Gastrocnemius medialis (tissue), 4 donors: ENCODE measurements around the gene DOCK4.

Source experiments
- CTCF ChIP-seq, 5 experiments: fragments of 450-650 bp in 3 of 5; fragments of 200-600 bp in 2 of 5; sonication (generic) in 2 of 5; IDR thresholded peaks in 4 of 5; conservative IDR thresholded peaks in 1 of 5; 1 replicate in 4 of 5; 2 replicates in 1 of 5; pipeline ENCODE4 v1.5.1; 2016 to 2019; ENCODE audit warnings: antibody characterized with exemption in 5 of 5, mild to moderate bottlenecking in 3 of 5, moderate library complexity in 3 of 5
- POLR2A ChIP-seq, 2 donors: fragments of 450-650 bp; IDR thresholded peaks; one replicate each; pipeline ENCODE4 v1.6.1; 2017; ENCODE audit warnings: antibody characterized with exemption in 2 of 2, mild to moderate bottlenecking in 2 of 2, moderate library complexity in 2 of 2

DNA sequence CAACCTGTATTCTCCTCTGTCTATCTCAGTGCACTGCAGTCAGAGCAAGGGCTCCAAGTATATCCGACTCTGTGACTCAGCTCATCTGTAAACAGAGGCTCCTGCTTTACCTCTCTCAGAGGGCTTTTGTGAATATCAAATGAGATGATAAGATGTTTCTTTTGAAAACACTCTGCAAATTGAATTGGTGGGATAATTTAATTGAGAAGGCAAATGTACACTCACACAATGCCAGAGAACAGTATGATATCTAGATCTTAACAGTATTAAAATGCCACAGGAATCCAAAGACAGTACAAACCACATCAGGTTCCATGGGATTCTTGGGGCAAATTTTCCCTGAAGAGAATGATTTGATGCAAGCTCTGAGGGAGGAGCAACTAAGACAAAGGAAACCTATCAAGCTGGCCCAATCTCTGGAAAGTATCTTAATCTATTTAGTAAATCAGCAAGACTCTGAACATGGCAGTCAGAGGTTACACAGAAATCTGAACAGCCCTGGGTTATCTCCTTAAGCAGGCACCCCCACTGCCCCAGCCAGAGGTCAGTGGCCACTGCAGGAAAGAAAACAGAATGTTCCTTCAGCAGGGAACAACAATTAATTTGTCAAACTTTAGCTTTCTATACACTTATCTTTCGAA, 45.9 kb downstream of the DOCK4 start:
- no peak for TF ChIP-seq CTCF (IDR thresholded peaks at IDR 0.05 in 4 of 5, conservative IDR thresholded peaks at IDR 0.05 in 1 of 5)
- no peak for TF ChIP-seq POLR2A (IDR thresholded peaks at IDR 0.05)
